Endothelial cell (in vitro differentiated cells): ENCODE results near the gene MAP3K5. TPM values are rescaled to one million over a fixed set of nuclear protein-coding genes. Genes with fewer than 3 reads are reported as not detected.

ENCODE experiments used
- DNase-seq: peaks from one replicate; pipeline ENCODE4 v3.0.0; 2021; ENCODE audit warnings: low spot score
- H3K27ac Mint-ChIP-seq: one replicate; pipeline ENCODE4 v1.8.0; 2021; ENCODE audit warnings: mixed read lengths, inconsistent platforms; ENCODE audit not compliant: unreplicated experiment
- H3K27me3 Mint-ChIP-seq: one replicate; pipeline ENCODE4 v1.8.0; 2021; ENCODE audit warnings: mild to moderate bottlenecking, moderate library complexity, mixed read lengths, inconsistent platforms; ENCODE audit not compliant: unreplicated experiment
- H3K36me3 Mint-ChIP-seq: one replicate; pipeline ENCODE4 v1.8.0; 2021; ENCODE audit warnings: mild to moderate bottlenecking, low read depth, mixed read lengths, inconsistent platforms; ENCODE audit not compliant: unreplicated experiment
- H3K4me1 Mint-ChIP-seq: one replicate; pipeline ENCODE4 v1.8.0; 2021; ENCODE audit warnings: mild to moderate bottlenecking, mixed read lengths, inconsistent platforms; ENCODE audit not compliant: unreplicated experiment
- H3K4me3 Mint-ChIP-seq: one replicate; pipeline ENCODE4 v1.8.0; 2021; ENCODE audit warnings: mild to moderate bottlenecking, mixed read lengths, inconsistent platforms; ENCODE audit not compliant: unreplicated experiment
- H3K9me3 Mint-ChIP-seq: one replicate; pipeline ENCODE4 v1.8.0; 2021; ENCODE audit warnings: mixed read lengths, inconsistent platforms; ENCODE audit not compliant: unreplicated experiment
- CTCF ChIP-seq: fragments of 200-600 bp; sonication (generic); IDR thresholded peaks from one replicate; pipeline ENCODE4 v1.5.0; 2021; ENCODE audit warnings: antibody characterized with exemption; ENCODE audit not compliant: unreplicated experiment
- total RNA-seq: library from RNA; stranded (reverse); fragmentation: NEBNext Ultra II Directional; extraction: Animal tissue kit (Norgen Biotek cat#: 25700); gene quantifications from one replicate; pipeline ENCODE4 v1.2.1, GENCODE V29; 2021; ENCODE audit not compliant: unreplicated experiment

MAP3K5 gene
- total RNA-seq, 1 donor from 2014 or later = 0.33 TPM

- no peak overlapping the region for H3K4me3 Mint-ChIP-seq
- H3K27me3 Mint-ChIP-seq = peaks cover 2% of the 10 kb centered on the region
- H3K9me3 Mint-ChIP-seq = no peaks in the 10 kb centered on the region
- no peak overlapping the region for H3K27ac Mint-ChIP-seq
- no peaks in the 10 kb centered on the region for H3K4me1 Mint-ChIP-seq
- no peak for DNase-seq
- TF ChIP-seq CTCF = no peak
- peaks cover 7% of the 10 kb centered on the region for H3K36me3 Mint-ChIP-seq
These were observed 225.4 kb downstream of the MAP3K5 start for GRCh38 chr6:136566851-136567250.

GRCh38 chr6:136566007-136566487, 226.2 kb downstream of the MAP3K5 start:
- TF ChIP-seq CTCF = no peak
- Mint-ChIP-seq H3K27me3 (peaks cover 2% of the 10 kb centered on the region), H3K4me3 (no peak overlapping the region), H3K27ac (no peak overlapping the region), H3K4me1 (no peaks in the 10 kb centered on the region), H3K36me3 (peaks cover 4% of the 10 kb centered on the region), H3K9me3 (no peaks in the 10 kb centered on the region)
- no peak for DNase-seq

GRCh38 chr6:136564180-136564579, 228.1 kb downstream of the MAP3K5 start:
- H3K36me3 Mint-ChIP-seq = no peaks in the 10 kb centered on the region
- H3K4me1 Mint-ChIP-seq = no peaks in the 10 kb centered on the region
- TF ChIP-seq CTCF = no peak
- no peaks in the 10 kb centered on the region for H3K9me3 Mint-ChIP-seq
- no peak overlapping the region for H3K27ac Mint-ChIP-seq
- no peaks in the 10 kb centered on the region for H3K27me3 Mint-ChIP-seq
- H3K4me3 Mint-ChIP-seq = no peak overlapping the region
- no peak for DNase-seq

- H3K9me3 Mint-ChIP-seq = no peaks in the 10 kb centered on the region
These were observed 228.7 kb downstream of the MAP3K5 start for GRCh38 chr6:136563386-136564152.

More at GRCh38 chr6:136563386-136564152, 228.7 kb downstream of the MAP3K5 start:
- no peak for DNase-seq
- H3K4me3 Mint-ChIP-seq = no peak overlapping the region
- H3K36me3 Mint-ChIP-seq = no peaks in the 10 kb centered on the region
- no peaks in the 10 kb centered on the region for H3K4me1 Mint-ChIP-seq
- H3K27ac Mint-ChIP-seq = no peak overlapping the region
- no peak for TF ChIP-seq CTCF
- no peaks in the 10 kb centered on the region for H3K27me3 Mint-ChIP-seq
